ENCODE data around the gene MRNIP.

Gene MRNIP

DNA sequence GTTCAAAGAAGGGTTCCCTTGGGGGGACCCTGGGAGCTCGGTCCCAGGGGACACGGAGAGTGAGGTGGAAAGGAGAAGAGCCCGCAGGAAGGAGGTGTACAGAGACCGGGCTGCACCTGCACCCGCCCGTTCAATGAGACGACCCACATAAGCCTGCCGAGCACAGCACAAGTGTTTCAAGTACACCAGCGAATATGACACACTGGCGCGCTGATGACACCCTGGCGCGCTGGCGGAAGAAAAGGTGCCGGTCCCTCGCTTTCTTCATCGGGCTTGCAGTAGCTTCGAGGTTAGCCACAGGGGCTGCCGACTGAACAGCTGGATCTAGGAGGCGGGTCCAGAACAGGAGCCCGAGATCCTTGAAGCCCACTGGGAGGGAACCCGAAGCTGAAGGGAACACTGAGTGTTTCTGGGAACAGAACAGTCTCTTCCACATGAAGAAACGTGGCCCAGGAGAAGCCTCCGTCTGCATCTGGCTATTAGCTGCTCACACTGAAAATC, 47.7 kb upstream of the MRNIP start:
- Histone ChIP-seq H3K27me3 (ENCODE audit: insufficient read depth, poor library complexity, severe bottlenecking) (no peaks in the 10 kb centered on the region), H3K27ac (replicated peaks) (peak overlapping the region; percentile 56), H3K4me3 (replicated peaks; ENCODE audit: insufficient read depth, low read length) (peak overlapping the region; percentile 74)
- TF ChIP-seq GABPA (IDR thresholded peaks at IDR 0.05; ENCODE audit: low read depth) = no peak
- TF ChIP-seq SPI1 (IDR thresholded peaks at IDR 0.05; ENCODE audit: borderline replicate concordance, low read depth) = no peak
- TF ChIP-seq POLR2AphosphoS5 (IDR thresholded peaks at IDR 0.05; ENCODE audit: low read depth) = no peak
- TF ChIP-seq, protein P1, sequence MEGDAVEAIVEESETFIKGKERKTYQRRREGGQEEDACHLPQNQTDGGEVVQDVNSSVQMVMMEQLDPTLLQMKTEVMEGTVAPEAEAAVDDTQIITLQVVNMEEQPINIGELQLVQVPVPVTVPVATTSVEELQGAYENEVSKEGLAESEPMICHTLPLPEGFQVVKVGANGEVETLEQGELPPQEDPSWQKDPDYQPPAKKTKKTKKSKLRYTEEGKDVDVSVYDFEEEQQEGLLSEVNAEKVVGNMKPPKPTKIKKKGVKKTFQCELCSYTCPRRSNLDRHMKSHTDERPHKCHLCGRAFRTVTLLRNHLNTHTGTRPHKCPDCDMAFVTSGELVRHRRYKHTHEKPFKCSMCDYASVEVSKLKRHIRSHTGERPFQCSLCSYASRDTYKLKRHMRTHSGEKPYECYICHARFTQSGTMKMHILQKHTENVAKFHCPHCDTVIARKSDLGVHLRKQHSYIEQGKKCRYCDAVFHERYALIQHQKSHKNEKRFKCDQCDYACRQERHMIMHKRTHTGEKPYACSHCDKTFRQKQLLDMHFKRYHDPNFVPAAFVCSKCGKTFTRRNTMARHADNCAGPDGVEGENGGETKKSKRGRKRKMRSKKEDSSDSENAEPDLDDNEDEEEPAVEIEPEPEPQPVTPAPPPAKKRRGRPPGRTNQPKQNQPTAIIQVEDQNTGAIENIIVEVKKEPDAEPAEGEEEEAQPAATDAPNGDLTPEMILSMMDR (IDR thresholded peaks at IDR 0.05; ENCODE audit: insufficient read depth, low read length) = no peak
- TF ChIP-seq, protein P2, sequence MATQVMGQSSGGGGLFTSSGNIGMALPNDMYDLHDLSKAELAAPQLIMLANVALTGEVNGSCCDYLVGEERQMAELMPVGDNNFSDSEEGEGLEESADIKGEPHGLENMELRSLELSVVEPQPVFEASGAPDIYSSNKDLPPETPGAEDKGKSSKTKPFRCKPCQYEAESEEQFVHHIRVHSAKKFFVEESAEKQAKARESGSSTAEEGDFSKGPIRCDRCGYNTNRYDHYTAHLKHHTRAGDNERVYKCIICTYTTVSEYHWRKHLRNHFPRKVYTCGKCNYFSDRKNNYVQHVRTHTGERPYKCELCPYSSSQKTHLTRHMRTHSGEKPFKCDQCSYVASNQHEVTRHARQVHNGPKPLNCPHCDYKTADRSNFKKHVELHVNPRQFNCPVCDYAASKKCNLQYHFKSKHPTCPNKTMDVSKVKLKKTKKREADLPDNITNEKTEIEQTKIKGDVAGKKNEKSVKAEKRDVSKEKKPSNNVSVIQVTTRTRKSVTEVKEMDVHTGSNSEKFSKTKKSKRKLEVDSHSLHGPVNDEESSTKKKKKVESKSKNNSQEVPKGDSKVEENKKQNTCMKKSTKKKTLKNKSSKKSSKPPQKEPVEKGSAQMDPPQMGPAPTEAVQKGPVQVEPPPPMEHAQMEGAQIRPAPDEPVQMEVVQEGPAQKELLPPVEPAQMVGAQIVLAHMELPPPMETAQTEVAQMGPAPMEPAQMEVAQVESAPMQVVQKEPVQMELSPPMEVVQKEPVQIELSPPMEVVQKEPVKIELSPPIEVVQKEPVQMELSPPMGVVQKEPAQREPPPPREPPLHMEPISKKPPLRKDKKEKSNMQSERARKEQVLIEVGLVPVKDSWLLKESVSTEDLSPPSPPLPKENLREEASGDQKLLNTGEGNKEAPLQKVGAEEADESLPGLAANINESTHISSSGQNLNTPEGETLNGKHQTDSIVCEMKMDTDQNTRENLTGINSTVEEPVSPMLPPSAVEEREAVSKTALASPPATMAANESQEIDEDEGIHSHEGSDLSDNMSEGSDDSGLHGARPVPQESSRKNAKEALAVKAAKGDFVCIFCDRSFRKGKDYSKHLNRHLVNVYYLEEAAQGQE (IDR thresholded peaks at IDR 0.05; ENCODE audit: insufficient replicate concordance, low read depth) = no peak
- DNase-seq (ENCODE audit: low read depth in 1 of 2, low spot score in 1 of 2) = peak in 1 of 2 experiments; percentile 78

DNA sequence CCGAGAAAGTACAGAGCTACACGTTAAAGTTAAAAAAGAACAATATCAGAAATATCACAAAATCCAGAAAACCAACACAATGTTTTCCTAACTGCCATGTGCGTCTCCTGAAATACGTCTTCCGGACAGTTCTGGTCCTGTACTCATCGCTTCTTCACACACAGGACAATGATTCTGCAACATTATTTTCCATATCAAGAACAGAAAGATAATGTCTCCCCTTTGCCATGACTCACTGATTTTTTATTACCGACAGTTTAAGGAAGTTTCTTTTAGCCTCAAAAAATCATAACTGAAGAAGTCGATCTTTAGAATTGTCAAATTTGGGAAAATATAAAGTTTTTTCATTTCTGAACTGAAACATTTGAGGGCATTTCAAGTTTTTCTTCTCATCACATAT, 46.5 kb upstream of the MRNIP start:
- Histone ChIP-seq H3K4me3 (replicated peaks; ENCODE audit: insufficient read depth, low read length) (no peak overlapping the region), H3K27ac (replicated peaks) (no peak overlapping the region), H3K27me3 (ENCODE audit: insufficient read depth, poor library complexity, severe bottlenecking) (no peaks in the 10 kb centered on the region)
- TF ChIP-seq POLR2AphosphoS5 (IDR thresholded peaks at IDR 0.05; ENCODE audit: low read depth) (no peak), SPI1 (IDR thresholded peaks at IDR 0.05; ENCODE audit: borderline replicate concordance, low read depth) (no peak), GABPA (IDR thresholded peaks at IDR 0.05; ENCODE audit: low read depth) (no peak)
- TF ChIP-seq, protein P2 (IDR thresholded peaks at IDR 0.05; ENCODE audit: insufficient replicate concordance, low read depth) = no peak
- TF ChIP-seq, protein P1 (IDR thresholded peaks at IDR 0.05; ENCODE audit: insufficient read depth, low read length) = no peak
- no peak for DNase-seq (ENCODE audit: low read depth in 1 of 2, low spot score in 1 of 2)

- H3K27ac ChIP-seq (replicated peaks) = no peak overlapping the region
- DNase-seq (ENCODE audit: low read depth in 1 of 2, low spot score in 1 of 2) = no peak
- TF ChIP-seq GABPA (IDR thresholded peaks at IDR 0.05; ENCODE audit: low read depth) = no peak
- TF ChIP-seq, protein P2 (IDR thresholded peaks at IDR 0.05; ENCODE audit: insufficient replicate concordance, low read depth) = no peak
- TF ChIP-seq, protein P1 (IDR thresholded peaks at IDR 0.05; ENCODE audit: insufficient read depth, low read length) = no peak
- no peak for TF ChIP-seq POLR2AphosphoS5 (IDR thresholded peaks at IDR 0.05; ENCODE audit: low read depth)
- TF ChIP-seq SPI1 (IDR thresholded peaks at IDR 0.05; ENCODE audit: borderline replicate concordance, low read depth) = no peak
- no peaks in the 10 kb centered on the region for H3K27me3 ChIP-seq (ENCODE audit: insufficient read depth, poor library complexity, severe bottlenecking)
- H3K4me3 ChIP-seq (replicated peaks; ENCODE audit: insufficient read depth, low read length) = no peak overlapping the region
These were observed 46.0 kb upstream of the MRNIP start for GRCh38 chr5:179904463-179905160.

All from HL-60 (cell line).